ENCODE data around the gene ZNF598.

DNA sequence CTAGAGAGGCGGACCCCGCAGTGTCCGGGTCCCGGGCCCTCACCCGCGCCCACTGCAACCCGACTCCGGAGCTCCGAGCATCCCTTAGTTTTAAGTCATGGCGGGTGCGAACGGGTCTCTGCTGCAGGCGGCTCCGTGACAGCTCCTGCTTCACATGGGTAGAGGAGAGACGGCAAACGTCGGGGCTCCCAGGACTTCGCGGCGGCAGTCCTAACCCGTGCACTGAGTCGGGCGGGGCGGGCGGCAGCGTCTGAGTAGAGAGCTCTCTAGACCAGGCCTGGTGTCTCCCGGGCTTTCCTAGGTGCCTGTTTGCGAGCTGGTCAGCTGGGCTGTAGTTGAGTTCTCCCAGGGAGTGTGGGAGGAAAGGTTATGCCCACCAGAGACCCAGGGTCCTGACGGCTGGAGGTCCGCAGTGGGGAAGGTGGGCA is 38.5 kb upstream of the ZNF598 start:
- TF ChIP-seq, protein P1, sequence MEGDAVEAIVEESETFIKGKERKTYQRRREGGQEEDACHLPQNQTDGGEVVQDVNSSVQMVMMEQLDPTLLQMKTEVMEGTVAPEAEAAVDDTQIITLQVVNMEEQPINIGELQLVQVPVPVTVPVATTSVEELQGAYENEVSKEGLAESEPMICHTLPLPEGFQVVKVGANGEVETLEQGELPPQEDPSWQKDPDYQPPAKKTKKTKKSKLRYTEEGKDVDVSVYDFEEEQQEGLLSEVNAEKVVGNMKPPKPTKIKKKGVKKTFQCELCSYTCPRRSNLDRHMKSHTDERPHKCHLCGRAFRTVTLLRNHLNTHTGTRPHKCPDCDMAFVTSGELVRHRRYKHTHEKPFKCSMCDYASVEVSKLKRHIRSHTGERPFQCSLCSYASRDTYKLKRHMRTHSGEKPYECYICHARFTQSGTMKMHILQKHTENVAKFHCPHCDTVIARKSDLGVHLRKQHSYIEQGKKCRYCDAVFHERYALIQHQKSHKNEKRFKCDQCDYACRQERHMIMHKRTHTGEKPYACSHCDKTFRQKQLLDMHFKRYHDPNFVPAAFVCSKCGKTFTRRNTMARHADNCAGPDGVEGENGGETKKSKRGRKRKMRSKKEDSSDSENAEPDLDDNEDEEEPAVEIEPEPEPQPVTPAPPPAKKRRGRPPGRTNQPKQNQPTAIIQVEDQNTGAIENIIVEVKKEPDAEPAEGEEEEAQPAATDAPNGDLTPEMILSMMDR (IDR thresholded peaks at IDR 0.05), result no peak
- no peak for TF ChIP-seq KDM1A (IDR thresholded peaks at IDR 0.05; ENCODE audit: low read depth)
- no peak for TF ChIP-seq ESRRA (IDR thresholded peaks at IDR 0.05; ENCODE audit: borderline replicate concordance, low read length)
- TF ChIP-seq JUNB (IDR thresholded peaks at IDR 0.05), result no peak
- TF ChIP-seq, protein P2, sequence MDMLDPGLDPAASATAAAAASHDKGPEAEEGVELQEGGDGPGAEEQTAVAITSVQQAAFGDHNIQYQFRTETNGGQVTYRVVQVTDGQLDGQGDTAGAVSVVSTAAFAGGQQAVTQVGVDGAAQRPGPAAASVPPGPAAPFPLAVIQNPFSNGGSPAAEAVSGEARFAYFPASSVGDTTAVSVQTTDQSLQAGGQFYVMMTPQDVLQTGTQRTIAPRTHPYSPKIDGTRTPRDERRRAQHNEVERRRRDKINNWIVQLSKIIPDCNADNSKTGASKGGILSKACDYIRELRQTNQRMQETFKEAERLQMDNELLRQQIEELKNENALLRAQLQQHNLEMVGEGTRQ (IDR thresholded peaks at IDR 0.05), result no peak
- no peak for TF ChIP-seq MYC (IDR thresholded peaks at IDR 0.05; ENCODE audit: borderline replicate concordance, low read length)
- TF ChIP-seq, protein P3, sequence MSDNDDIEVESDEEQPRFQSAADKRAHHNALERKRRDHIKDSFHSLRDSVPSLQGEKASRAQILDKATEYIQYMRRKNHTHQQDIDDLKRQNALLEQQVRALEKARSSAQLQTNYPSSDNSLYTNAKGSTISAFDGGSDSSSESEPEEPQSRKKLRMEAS (IDR thresholded peaks at IDR 0.05), result no peak
- TF ChIP-seq HOXB5 (CRISPR knock-in tag; IDR thresholded peaks at IDR 0.05), result no peak
- no peak for TF ChIP-seq CBX8 (IDR thresholded peaks at IDR 0.05)
- no peak for TF ChIP-seq SMC3 (IDR thresholded peaks at IDR 0.05)
- no peak for TF ChIP-seq POLR2A (IDR thresholded peaks at IDR 0.05; ENCODE audit: low read length)
- no peak for TF ChIP-seq FOSL2 (IDR thresholded peaks at IDR 0.05)
- TF ChIP-seq FOSL2 (CRISPR knock-in tag; IDR thresholded peaks at IDR 0.05), result no peak
- TF ChIP-seq RAD21 (conservative IDR thresholded peaks at IDR 0.05 in 1 of 2, IDR thresholded peaks at IDR 0.05 in 1 of 2), result no peak
